ENCODE data around the gene TRAPPC3.
A peak's percentile ranks its signal among the peaks of the same experiment; 100 is the strongest.

Gene TRAPPC3

GRCh38 chr1:36149973-36150295 lies 648 bp upstream of the TRAPPC3 start:
- peaks cover 20% of the 10 kb centered on the region for H3K4me1 ChIP-seq (ENCODE audit: insufficient read depth, low read length)
- WGBS = 50% methylated on average over 6 of the region's 6 CpGs
- H3K9ac ChIP-seq (ENCODE audit: low read depth, low read length) = no peak overlapping the region; the same call in 1 of the 2 replicates
- peak overlapping the region; percentile 14; the same call in 1 of the 2 replicates for H3K27ac ChIP-seq (ENCODE audit: low read depth, low read length)
- no peaks in the 10 kb centered on the region for H3K36me3 ChIP-seq (ENCODE audit: insufficient read depth, low read length)
- H3K9me3 ChIP-seq (ENCODE audit: insufficient read depth, low read depth, low read length) = no peaks in the 10 kb centered on the region
- peaks cover 40% of the 10 kb centered on the region for H3K27me3 ChIP-seq (ENCODE audit: insufficient read depth, low read length)
- peak overlapping the region; percentile 47 for H3K4me3 ChIP-seq (ENCODE audit: low read length)

- 13% methylated on average over 16 of the region's 16 CpGs for WGBS
- peaks cover 28% of the 10 kb centered on the region for H3K27me3 ChIP-seq (ENCODE audit: insufficient read depth, low read length)
- H3K9me3 ChIP-seq (ENCODE audit: insufficient read depth, low read depth, low read length) = no peaks in the 10 kb centered on the region
- peak overlapping the region; percentile 91 for H3K27ac ChIP-seq (ENCODE audit: low read depth, low read length)
- no peaks in the 10 kb centered on the region for H3K36me3 ChIP-seq (ENCODE audit: insufficient read depth, low read length)
- H3K4me3 ChIP-seq (ENCODE audit: low read length) = peak overlapping the region; percentile 90
- H3K9ac ChIP-seq (ENCODE audit: low read depth, low read length) = peak overlapping the region; percentile 81
- H3K4me1 ChIP-seq (ENCODE audit: insufficient read depth, low read length) = peaks cover 20% of the 10 kb centered on the region
These were observed 457 bp downstream of the TRAPPC3 start for GRCh38 chr1:36148821-36149236.

GRCh38 chr1:36144413-36144812 lies 4.9 kb downstream of the TRAPPC3 start:
- WGBS = 90% methylated on average over 2 of the region's 2 CpGs
- no peak overlapping the region for H3K27ac ChIP-seq (ENCODE audit: low read depth, low read length)
- peaks cover 5% of the 10 kb centered on the region for H3K36me3 ChIP-seq (ENCODE audit: insufficient read depth, low read length)
- no peaks in the 10 kb centered on the region for H3K9me3 ChIP-seq (ENCODE audit: insufficient read depth, low read depth, low read length)
- no peaks in the 10 kb centered on the region for H3K4me1 ChIP-seq (ENCODE audit: insufficient read depth, low read length)
- H3K9ac ChIP-seq (ENCODE audit: low read depth, low read length) = no peak overlapping the region
- no peaks in the 10 kb centered on the region for H3K27me3 ChIP-seq (ENCODE audit: insufficient read depth, low read length)
- no peak overlapping the region for H3K4me3 ChIP-seq (ENCODE audit: low read length)

GRCh38 chr1:36143424-36143823 lies 5.9 kb downstream of the TRAPPC3 start:
- peaks cover 8% of the 10 kb centered on the region for H3K36me3 ChIP-seq (ENCODE audit: insufficient read depth, low read length)
- H3K27ac ChIP-seq (ENCODE audit: low read depth, low read length) = no peak overlapping the region
- no peaks in the 10 kb centered on the region for H3K27me3 ChIP-seq (ENCODE audit: insufficient read depth, low read length)
- no peak overlapping the region for H3K9ac ChIP-seq (ENCODE audit: low read depth, low read length)
- H3K4me3 ChIP-seq (ENCODE audit: low read length) = no peak overlapping the region
- WGBS = 95% methylated on average over 4 of the region's 4 CpGs
- no peaks in the 10 kb centered on the region for H3K4me1 ChIP-seq (ENCODE audit: insufficient read depth, low read length)
- no peaks in the 10 kb centered on the region for H3K9me3 ChIP-seq (ENCODE audit: insufficient read depth, low read depth, low read length)

GRCh38 chr1:36142121-36142520 lies 7.2 kb downstream of the TRAPPC3 start:
- no peaks in the 10 kb centered on the region for H3K9me3 ChIP-seq (ENCODE audit: insufficient read depth, low read depth, low read length)
- H3K4me1 ChIP-seq (ENCODE audit: insufficient read depth, low read length) = no peaks in the 10 kb centered on the region
- no peak overlapping the region for H3K9ac ChIP-seq (ENCODE audit: low read depth, low read length)
- no peaks in the 10 kb centered on the region for H3K27me3 ChIP-seq (ENCODE audit: insufficient read depth, low read length)
- H3K36me3 ChIP-seq (ENCODE audit: insufficient read depth, low read length) = peaks cover 21% of the 10 kb centered on the region
- H3K4me3 ChIP-seq (ENCODE audit: low read length) = no peak overlapping the region
- no peak overlapping the region for H3K27ac ChIP-seq (ENCODE audit: low read depth, low read length)
- 83% methylated on average over 1 of the region's 1 CpG for WGBS

GRCh38 chr1:36139521-36139920 lies 9.8 kb downstream of the TRAPPC3 start:
- no peak overlapping the region for H3K4me3 ChIP-seq (ENCODE audit: low read length)
- H3K9ac ChIP-seq (ENCODE audit: low read depth, low read length) = no peak overlapping the region
- no peaks in the 10 kb centered on the region for H3K9me3 ChIP-seq (ENCODE audit: insufficient read depth, low read depth, low read length)
- peaks cover 25% of the 10 kb centered on the region for H3K36me3 ChIP-seq (ENCODE audit: insufficient read depth, low read length)
- no peak overlapping the region for H3K27ac ChIP-seq (ENCODE audit: low read depth, low read length)
- peaks cover under 1% of the 10 kb centered on the region; the same call in 1 of the 2 replicates for H3K4me1 ChIP-seq (ENCODE audit: insufficient read depth, low read length)
- 95% methylated on average over 5 of the region's 5 CpGs for WGBS
- H3K27me3 ChIP-seq (ENCODE audit: insufficient read depth, low read length) = no peaks in the 10 kb centered on the region

- WGBS = 96% methylated on average over 2 of the region's 3 CpGs
- Histone ChIP-seq H3K27ac (ENCODE audit: low read depth, low read length) (no peak overlapping the region), H3K4me3 (ENCODE audit: low read length) (no peak overlapping the region), H3K9me3 (ENCODE audit: insufficient read depth, low read depth, low read length) (no peaks in the 10 kb centered on the region), H3K4me1 (ENCODE audit: insufficient read depth, low read length) (peaks cover 4% of the 10 kb centered on the region; the same call in 1 of the 2 replicates), H3K27me3 (ENCODE audit: insufficient read depth, low read length) (no peaks in the 10 kb centered on the region), H3K9ac (ENCODE audit: low read depth, low read length) (no peak overlapping the region), H3K36me3 (ENCODE audit: insufficient read depth, low read length) (peaks cover 25% of the 10 kb centered on the region)
These were observed 11.5 kb downstream of the TRAPPC3 start for GRCh38 chr1:36137776-36138175.

GRCh38 chr1:36137226-36137625 lies 12.1 kb downstream of the TRAPPC3 start:
- H3K4me1 ChIP-seq (ENCODE audit: insufficient read depth, low read length) = peaks cover 4% of the 10 kb centered on the region; the same call in 1 of the 2 replicates
- 76% methylated on average over 5 of the region's 5 CpGs for WGBS

GRCh38 chr1:36136535-36136934 lies 12.8 kb downstream of the TRAPPC3 start:
- H3K27ac ChIP-seq (ENCODE audit: low read depth, low read length) = no peak overlapping the region
- H3K4me1 ChIP-seq (ENCODE audit: insufficient read depth, low read length) = peaks cover 4% of the 10 kb centered on the region; the same call in 1 of the 2 replicates
- no peak overlapping the region for H3K9ac ChIP-seq (ENCODE audit: low read depth, low read length)
- WGBS = 93% methylated on average over 1 of the region's 1 CpG
- H3K9me3 ChIP-seq (ENCODE audit: insufficient read depth, low read depth, low read length) = no peaks in the 10 kb centered on the region
- peaks cover 25% of the 10 kb centered on the region for H3K36me3 ChIP-seq (ENCODE audit: insufficient read depth, low read length)
- H3K4me3 ChIP-seq (ENCODE audit: low read length) = no peak overlapping the region
- H3K27me3 ChIP-seq (ENCODE audit: insufficient read depth, low read length) = no peaks in the 10 kb centered on the region

More at GRCh38 chr1:36137226-36137625, 12.1 kb downstream of the TRAPPC3 start:
- peaks cover 25% of the 10 kb centered on the region for H3K36me3 ChIP-seq (ENCODE audit: insufficient read depth, low read length)
- H3K4me3 ChIP-seq (ENCODE audit: low read length) = no peak overlapping the region
- H3K9me3 ChIP-seq (ENCODE audit: insufficient read depth, low read depth, low read length) = no peaks in the 10 kb centered on the region
- no peak overlapping the region for H3K27ac ChIP-seq (ENCODE audit: low read depth, low read length)
- no peaks in the 10 kb centered on the region for H3K27me3 ChIP-seq (ENCODE audit: insufficient read depth, low read length)
- H3K9ac ChIP-seq (ENCODE audit: low read depth, low read length) = no peak overlapping the region

GRCh38 chr1:36135796-36136195 lies 13.5 kb downstream of the TRAPPC3 start:
- no peaks in the 10 kb centered on the region for H3K27me3 ChIP-seq (ENCODE audit: insufficient read depth, low read length)
- H3K36me3 ChIP-seq (ENCODE audit: insufficient read depth, low read length) = peaks cover 25% of the 10 kb centered on the region
- H3K4me1 ChIP-seq (ENCODE audit: insufficient read depth, low read length) = peaks cover 4% of the 10 kb centered on the region; the same call in 1 of the 2 replicates
- H3K9me3 ChIP-seq (ENCODE audit: insufficient read depth, low read depth, low read length) = no peaks in the 10 kb centered on the region
- H3K9ac ChIP-seq (ENCODE audit: low read depth, low read length) = no peak overlapping the region
- H3K4me3 ChIP-seq (ENCODE audit: low read length) = no peak overlapping the region
- H3K27ac ChIP-seq (ENCODE audit: low read depth, low read length) = no peak overlapping the region

- no peaks in the 10 kb centered on the region for H3K27me3 ChIP-seq (ENCODE audit: insufficient read depth, low read length)
- H3K9ac ChIP-seq (ENCODE audit: low read depth, low read length) = no peak overlapping the region
- H3K27ac ChIP-seq (ENCODE audit: low read depth, low read length) = no peak overlapping the region
- H3K36me3 ChIP-seq (ENCODE audit: insufficient read depth, low read length) = peaks cover 25% of the 10 kb centered on the region
- H3K9me3 ChIP-seq (ENCODE audit: insufficient read depth, low read depth, low read length) = no peaks in the 10 kb centered on the region
- peaks cover 4% of the 10 kb centered on the region; the same call in 1 of the 2 replicates for H3K4me1 ChIP-seq (ENCODE audit: insufficient read depth, low read length)
- H3K4me3 ChIP-seq (ENCODE audit: low read length) = no peak overlapping the region
- WGBS = 84% methylated on average over 6 of the region's 6 CpGs
These were observed 14.0 kb downstream of the TRAPPC3 start for GRCh38 chr1:36135330-36135667.
